HG02610 (cell line): ENCODE results near the gene SSR4.
"Not testable (repeated sequence)": the region's sequence is repeated elsewhere in the genome, so short reads cannot be mapped to it uniquely, and the experiment has no call there.

Experiments
- ATAC-seq: cut with Tn5 transposase; IDR thresholded peaks from one replicate; pipeline ENCODE4 v1.9.1; 2021; ENCODE audit warnings: mild to moderate bottlenecking, moderate library complexity; ENCODE audit not compliant: unreplicated experiment

SSR4 gene

GRCh38 chrX:153803211-153804099, 9.0 kb downstream of the SSR4 start:
- ATAC-seq, result no peak

GRCh38 chrX:153804100-153804595, 9.7 kb downstream of the SSR4 start:
- ATAC-seq, result no peak

GRCh38 chrX:153804621-153805020, 10.2 kb downstream of the SSR4 start:
- no peak for ATAC-seq

DNA sequence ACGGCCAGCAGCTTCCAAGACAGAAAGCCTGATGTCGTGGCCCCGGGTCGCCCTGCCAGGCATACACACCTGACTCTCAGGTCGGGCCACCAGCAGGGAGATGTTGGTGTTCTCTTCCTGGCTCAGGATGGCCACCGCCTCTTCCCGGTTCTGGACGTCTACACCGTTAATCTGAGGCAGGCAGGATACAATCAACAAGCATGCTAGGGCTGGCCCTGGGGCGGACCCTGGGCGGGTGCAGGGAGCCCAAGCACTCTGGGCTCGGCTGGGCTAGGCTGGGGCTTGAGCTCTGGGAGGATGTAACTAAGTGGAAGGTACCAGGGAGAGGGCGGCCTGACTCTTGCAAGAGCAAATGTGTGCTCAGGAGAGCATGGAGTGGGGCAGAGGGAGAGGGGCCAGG, 11.0 kb downstream of the SSR4 start:
- no peak for ATAC-seq

DNA sequence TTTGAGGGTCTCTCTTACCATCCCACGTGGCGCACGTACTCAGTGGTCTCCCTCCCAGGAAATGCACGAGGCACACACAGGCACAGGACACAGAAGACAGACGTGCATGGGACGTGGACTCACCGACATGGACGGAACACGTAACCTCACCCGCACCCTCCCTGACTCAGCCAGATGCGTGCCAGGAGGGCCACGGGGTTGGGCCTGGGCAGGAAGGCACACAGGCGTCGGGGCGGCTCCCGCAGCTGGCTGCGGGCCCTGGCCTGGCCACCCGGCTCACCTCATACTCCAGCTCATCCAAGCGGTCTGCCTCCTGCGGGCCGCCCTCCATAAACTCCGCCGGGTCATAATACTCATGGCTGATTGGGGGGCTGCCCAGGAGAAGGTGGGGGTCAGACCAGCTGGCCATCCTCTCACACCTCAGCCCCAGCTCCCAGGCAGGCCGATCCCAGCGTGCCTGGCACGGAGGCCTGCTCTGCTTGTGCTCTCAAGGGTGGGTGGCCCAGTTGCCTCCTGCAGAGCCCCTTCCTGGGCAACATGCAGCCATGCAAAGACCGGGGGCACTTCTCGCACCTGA, 12.6 kb downstream of the SSR4 start:
- ATAC-seq, result no peak

DNA sequence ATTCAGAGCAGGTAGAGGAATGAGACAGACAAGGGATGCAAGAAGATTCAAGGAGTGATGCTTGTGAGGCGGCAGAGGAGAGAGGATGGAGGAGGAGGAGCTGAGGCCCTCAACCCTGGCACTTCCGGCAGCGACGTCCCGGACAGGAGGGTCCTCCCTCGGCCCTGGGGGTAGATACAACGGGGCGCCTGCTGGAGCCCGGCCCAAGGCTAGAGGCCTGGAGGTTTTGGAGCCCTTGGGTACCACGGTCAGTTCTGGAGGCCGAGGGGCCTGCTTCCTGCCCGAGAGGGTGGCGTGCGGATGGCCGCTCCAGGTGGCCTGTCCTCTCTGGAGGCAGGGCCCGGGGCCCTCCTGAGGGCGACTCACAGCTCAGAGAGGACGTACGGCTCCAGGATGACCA, 13.5 kb downstream of the SSR4 start:
- ATAC-seq, result no peak

- no peak for ATAC-seq
Observed at GRCh38 chrX:153812220-153812619, 17.8 kb downstream of the SSR4 start.

GRCh38 chrX:153813161-153813560, 18.7 kb downstream of the SSR4 start:
- ATAC-seq, result no peak

DNA sequence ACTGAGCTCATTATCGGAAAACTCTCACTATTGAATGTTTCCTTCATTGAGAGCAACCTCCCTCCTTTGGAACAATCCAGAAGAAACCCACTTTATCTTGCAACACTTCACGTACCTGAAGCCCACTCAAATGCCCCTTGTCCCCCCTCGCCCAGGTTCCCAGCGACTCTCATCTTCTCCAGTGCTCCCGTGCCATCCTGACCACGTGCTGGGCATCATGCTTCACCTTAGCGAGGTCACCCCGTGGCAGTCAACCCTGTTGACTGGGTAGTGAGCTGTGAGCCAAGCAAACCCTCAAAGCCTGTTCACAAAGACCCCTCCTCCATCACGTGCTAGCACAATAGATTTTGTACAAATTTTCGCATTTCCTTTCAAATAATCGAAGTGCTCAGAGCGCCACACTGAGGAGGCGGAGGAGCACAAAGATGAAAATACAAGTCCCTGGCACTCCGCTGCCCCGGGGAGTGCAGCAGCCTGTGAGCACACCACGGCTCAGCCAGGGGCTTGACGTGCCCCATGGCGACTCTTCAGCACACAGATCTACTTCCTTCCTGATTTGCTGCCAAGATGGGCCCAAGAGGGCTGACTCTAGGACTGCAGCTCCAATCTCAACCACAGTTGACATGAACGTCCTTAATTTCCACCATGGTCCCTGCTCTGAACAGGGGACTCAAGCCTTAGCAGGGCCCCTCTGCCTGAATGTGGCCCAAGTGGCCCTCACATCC, 20.3 kb downstream of the SSR4 start:
- ATAC-seq, result no peak

DNA sequence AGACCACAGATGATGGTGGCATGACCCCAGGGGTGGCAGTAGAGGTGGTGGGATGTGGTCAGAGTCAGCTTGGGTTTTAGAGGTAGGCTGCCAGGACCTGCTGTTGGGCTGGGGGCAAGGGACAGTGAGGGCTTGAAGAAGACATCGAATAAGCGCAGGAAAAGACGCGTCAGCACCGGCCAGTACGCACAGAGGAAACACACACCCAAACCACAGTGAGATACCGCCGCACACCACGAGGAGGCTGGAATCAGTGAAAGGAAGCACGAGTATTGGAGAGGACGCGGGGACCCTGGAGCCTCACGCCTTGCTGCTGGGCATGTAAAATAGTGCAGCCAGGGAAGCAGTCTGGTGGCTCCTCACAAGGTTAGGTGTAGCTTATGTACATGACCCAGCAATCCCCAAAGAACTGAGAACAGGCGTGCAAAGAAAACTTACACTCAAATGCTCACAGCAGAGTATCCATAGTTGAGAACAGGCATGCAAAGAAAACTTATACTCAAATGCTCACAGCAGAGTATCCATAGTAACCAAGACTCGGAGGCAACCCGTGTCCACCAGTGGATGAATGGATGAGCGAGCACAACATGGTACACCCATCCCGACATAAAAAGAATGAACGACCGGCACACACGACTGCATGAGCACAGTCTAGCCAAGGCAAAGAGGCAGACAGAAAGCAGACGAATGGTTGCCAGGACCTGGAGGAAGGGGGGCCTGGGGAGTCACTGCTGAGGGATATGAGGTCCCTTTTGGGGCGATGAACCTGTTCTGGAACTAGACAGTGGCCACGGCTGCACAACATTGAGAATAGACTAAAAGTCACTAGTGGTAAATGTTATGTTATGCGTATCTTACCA, 22.6 kb downstream of the SSR4 start:
- no peak for ATAC-seq

DNA sequence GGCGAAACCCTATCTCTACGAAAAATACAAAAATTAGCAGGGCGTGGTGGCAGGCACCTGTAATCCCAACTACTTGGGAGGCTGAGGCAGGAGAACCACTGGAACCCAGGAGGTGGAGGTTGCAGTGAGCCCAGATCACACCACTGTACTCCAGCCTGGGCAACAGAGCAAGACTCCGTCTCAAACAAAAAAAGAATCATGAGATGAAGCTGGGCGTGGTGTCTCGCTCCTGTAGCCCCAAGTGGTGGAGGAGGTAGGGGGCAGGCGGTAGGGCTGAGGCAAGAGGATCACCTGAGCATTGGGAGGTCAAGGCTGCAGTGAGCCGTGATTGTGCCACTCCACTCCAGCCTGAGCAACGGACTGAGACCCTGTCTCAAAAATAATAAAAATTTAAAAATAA, 23.6 kb downstream of the SSR4 start:
- ATAC-seq, result not testable (repeated sequence)

GRCh38 chrX:153818571-153819383, 24.3 kb downstream of the SSR4 start:
- ATAC-seq, result no peak

DNA sequence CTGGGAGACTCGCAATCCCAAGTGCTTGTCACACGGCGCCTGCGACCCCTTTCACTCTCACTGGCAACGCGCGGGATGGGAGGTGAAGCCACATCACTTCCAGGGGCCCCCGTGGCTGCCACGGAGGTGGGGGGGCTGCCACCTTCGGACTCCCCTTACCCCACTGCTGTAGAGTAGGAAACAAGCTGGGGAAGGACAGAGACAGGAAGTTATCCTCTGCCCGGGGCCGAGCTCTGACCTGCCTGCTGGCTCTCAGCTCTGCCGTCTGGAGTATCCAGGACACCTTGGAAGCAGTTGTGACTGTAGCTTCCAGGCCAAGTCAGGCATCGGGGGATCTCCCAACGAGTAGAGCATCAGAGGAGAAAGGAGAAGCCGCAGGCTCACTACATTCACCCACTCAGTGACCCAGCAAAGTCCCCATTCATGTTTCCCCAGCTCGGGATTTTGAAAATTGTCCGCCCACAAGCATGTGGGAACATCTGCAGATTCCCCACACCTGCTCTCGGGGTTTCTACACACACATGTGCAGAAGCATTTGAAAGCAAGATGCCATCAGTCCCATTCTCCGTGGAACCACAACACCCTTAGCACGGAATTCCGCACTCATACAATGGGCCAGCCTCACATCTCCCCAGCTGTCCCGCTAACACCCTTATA, 25.0 kb downstream of the SSR4 start:
- ATAC-seq, result no peak

- no peak for ATAC-seq
Observed at GRCh38 chrX:153820601-153821000, 26.1 kb downstream of the SSR4 start.

GRCh38 chrX:153821066-153821465, 26.6 kb downstream of the SSR4 start:
- no peak for ATAC-seq

DNA sequence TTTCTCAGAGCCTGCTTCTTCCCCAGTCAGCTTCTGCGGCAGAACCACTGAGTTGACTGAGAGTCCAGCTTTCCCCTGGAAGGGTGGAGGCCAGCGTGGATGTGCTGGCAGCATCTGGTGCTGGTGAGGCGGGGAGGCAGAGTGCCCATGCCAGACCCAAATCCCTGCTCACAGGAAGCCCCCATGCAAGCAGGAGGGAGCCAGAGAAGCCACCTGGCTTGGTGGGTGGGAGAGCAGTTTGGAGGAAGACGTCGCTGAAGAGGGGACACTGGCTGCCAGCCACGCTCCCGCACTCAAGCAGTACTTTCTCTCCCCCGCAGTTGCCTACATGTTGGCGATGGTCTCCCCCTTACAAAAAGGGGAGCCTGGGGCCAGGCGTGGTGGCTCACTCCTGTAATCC, 29.9 kb downstream of the SSR4 start:
- no peak for ATAC-seq

- ATAC-seq, result no peak
Observed at GRCh38 chrX:153825042-153825441, 30.6 kb downstream of the SSR4 start.

DNA sequence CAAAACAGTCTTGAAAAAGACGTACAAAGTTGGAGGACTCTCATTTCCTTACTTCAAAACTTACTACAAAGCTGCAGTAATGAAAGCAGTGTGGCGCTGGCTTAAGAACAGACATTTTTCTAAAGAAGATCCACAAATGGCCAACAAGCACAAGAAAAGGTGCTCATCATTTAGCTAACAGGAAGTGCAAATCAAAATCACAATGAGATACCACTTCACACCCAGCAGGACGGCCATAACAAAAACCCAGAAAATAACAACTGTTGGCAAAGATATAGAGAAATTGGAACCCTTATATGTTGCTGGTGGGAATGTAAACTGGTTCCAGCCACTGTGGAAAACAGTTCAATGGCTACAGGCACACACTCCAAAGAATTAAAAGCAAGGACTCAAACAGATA, 32.5 kb downstream of the SSR4 start:
- no peak for ATAC-seq

GRCh38 chrX:153827903-153828302, 33.4 kb downstream of the SSR4 start:
- no peak for ATAC-seq
